Measurements from ENCODE around the gene PEDS1.

DNA sequence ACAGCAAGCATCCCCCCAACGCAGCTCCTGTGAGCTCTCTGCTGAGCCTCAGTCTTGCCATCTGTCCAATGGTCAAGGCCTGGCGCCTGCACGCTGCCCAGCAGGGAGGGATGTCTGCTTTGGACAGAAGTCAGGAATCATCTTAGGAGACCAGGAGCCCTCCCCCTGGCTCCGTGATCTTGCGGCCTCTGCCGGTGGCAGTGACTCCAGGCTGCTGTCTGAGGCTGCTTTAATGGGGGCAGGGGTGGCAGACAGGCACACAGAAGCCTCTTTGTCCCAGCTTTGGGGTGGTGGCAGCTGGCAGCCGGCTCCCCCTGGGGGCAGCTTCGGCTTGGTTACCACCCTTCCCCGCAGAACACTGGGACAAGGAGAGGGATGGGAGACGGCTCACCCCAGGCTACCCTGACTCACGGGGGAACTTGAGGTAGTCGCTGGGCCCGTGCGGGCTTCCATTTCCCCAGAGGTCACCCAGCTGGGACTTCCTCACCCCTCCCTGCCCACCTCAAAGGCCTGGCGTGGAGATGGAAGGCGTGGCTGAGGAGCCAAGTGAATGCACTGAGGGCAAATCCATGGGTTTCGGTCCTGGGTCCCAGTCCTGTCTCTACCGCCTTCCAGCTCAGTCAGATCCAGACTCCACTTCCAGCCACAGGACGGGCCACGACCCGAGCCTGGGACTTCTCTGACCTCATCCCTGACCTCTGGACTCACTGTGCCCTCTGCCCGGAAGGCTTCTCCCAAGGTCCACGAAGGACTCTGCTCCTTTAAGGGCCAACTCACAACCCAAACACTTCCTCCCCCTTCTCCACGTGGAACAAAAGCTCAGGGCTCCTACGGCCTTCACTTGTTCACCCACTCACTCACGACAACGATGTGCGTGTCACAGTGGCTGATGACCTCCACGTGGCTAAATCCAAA lies 14.8 kb downstream of the PEDS1 start:
- TF ChIP-seq POLR2A (IDR thresholded peaks at IDR 0.05): no peak
- TF ChIP-seq, protein P1, sequence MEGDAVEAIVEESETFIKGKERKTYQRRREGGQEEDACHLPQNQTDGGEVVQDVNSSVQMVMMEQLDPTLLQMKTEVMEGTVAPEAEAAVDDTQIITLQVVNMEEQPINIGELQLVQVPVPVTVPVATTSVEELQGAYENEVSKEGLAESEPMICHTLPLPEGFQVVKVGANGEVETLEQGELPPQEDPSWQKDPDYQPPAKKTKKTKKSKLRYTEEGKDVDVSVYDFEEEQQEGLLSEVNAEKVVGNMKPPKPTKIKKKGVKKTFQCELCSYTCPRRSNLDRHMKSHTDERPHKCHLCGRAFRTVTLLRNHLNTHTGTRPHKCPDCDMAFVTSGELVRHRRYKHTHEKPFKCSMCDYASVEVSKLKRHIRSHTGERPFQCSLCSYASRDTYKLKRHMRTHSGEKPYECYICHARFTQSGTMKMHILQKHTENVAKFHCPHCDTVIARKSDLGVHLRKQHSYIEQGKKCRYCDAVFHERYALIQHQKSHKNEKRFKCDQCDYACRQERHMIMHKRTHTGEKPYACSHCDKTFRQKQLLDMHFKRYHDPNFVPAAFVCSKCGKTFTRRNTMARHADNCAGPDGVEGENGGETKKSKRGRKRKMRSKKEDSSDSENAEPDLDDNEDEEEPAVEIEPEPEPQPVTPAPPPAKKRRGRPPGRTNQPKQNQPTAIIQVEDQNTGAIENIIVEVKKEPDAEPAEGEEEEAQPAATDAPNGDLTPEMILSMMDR (IDR thresholded peaks at IDR 0.05): no peak

All from testis (tissue), 2 donors.